Measurements from ENCODE around the gene IL23R.

The IL23R gene

GRCh38 chr1:67307251-67308060, 141.2 kb downstream of the IL23R start, which contains the start of gene IL12RB2:
IL12RB2 (plus strand) TSS chr1:67307873; CDS start chr1:67320369, 12,496 bp downstream.
- DNase-seq = no peak

DNA sequence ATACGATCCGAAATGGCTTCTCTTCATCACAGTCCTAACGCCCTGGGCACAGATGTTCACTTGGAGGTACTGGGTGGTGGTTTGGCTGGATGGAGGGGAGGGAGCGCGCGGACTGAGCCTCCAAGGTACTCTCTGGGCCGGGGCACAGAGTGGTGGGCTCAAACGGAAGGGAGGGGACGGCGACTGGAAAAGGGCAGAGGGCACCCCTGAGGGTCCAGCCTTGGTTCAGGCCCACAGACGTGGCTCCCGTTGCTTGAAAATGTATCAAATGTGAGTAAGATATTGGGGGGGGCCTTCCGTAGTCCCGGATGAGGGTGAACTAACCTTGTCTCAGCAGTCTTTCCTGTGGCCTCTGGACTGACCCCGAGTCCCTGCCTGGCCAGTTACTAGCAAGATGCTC, 141.9 kb downstream of the IL23R start:
- no peak for DNase-seq

Data from NCI-H2029 (cell line).